ENCODE results near the gene TMC4.

GRCh38 chr19:54125713-54126112 lies 47.2 kb downstream of the TMC4 start:
- no peak for TF ChIP-seq CTCF (IDR thresholded peaks at IDR 0.05; ENCODE audit: poor library complexity, severe bottlenecking)
- no peak for TF ChIP-seq TAF1 (IDR thresholded peaks at IDR 0.05; ENCODE audit: low read depth)
- no peak for TF ChIP-seq MXI1 (conservative IDR thresholded peaks at IDR 0.05; ENCODE audit: poor library complexity, severe bottlenecking)
- TF ChIP-seq EP300 (conservative IDR thresholded peaks at IDR 0.05; ENCODE audit: poor library complexity, severe bottlenecking): no peak

All from neural cell (in vitro differentiated cells).